Small intestine (tissue), 7 donors: Measurements from ENCODE around the gene ELL2. TPM values are rescaled to one million over a fixed set of nuclear protein-coding genes. Genes with fewer than 3 reads are reported as not detected.

ENCODE experiments used
- DNase-seq, 2 donors: peaks; one replicate each; pipeline versions ENCODE4 v3.0.0 to v3.0.0-alpha.2; 2013
- FAIRE-seq: peaks from 2 replicates; lab custom pipeline; 2012; peaks lifted over from hg19 to GRCh38; lab: Jason Lieb, UNC
- H3K27ac ChIP-seq, 3 donors: one replicate each; pipeline ENCODE4 v1.5.1; 2013; ENCODE audit warnings: low read length in 2 of 3, mild to moderate bottlenecking in 2 of 3, control low read depth in 1 of 3, inconsistent platforms in 1 of 3, low read depth in 1 of 3, moderate library complexity in 1 of 3
- H3K27me3 ChIP-seq, 3 donors: one replicate each; pipeline ENCODE4 v1.6.1; 2013; ENCODE audit warnings: low read length in 3 of 3, inconsistent platforms in 1 of 3; ENCODE audit not compliant: control insufficient read depth in 3 of 3, insufficient read depth in 3 of 3
- H3K36me3 ChIP-seq, 3 donors: one replicate each; pipeline ENCODE4 v1.6.1; 2013; ENCODE audit warnings: low read length in 3 of 3, inconsistent platforms in 1 of 3, low read depth in 1 of 3, mild to moderate bottlenecking in 1 of 3, moderate library complexity in 1 of 3; ENCODE audit not compliant: control insufficient read depth in 3 of 3, insufficient read depth in 2 of 3
- H3K4me1 ChIP-seq, 3 donors: one replicate each; pipeline ENCODE4 v1.6.1; 2013; ENCODE audit warnings: low read length in 2 of 3, inconsistent platforms in 1 of 3, low read depth in 1 of 3, mild to moderate bottlenecking in 1 of 3, moderate library complexity in 1 of 3; ENCODE audit not compliant: control insufficient read depth in 3 of 3, insufficient read depth in 2 of 3
- H3K4me3 ChIP-seq, 3 donors: one replicate each; pipeline ENCODE4 v1.5.1; 2013; ENCODE audit warnings: low read length in 3 of 3, control low read depth in 1 of 3, inconsistent platforms in 1 of 3, low read depth in 1 of 3, mild to moderate bottlenecking in 1 of 3, moderate library complexity in 1 of 3
- H3K9me3 ChIP-seq, 2 donors: one replicate each; pipeline ENCODE4 v1.6.1; 2013; ENCODE audit warnings: low read depth in 1 of 2, low read length in 1 of 2; ENCODE audit not compliant: control insufficient read depth in 2 of 2, insufficient read depth in 1 of 2
- WGBS, 3 donors: extraction: QIAGEN DNeasy Blood & Tissue Kit; methylation state at CpG; one replicate each; pipeline ENCODE4 v1.1.7; 2013; 5-methylcytosine and 5-hydroxymethylcytosine counted together
- polyA plus RNA-seq, 4 donors: library from polyadenylated mRNA; stranded (reverse) in 3 of 4; unstranded in 1 of 4; fragments of 200-250 nt in 3 of 4; fragments of 120-200 nt in 1 of 4; gene quantifications; one replicate each; pipeline versions ENCODE4 v1.2.1 to v1.2.3, GENCODE V29; 2013
- donor health status: healthy with polysubstance abuse.
- donor health status: control.
- donor health status: control.
- donor health status: Bipolar disorder and iron deficiency.
- donor health status: healthy.

Gene ELL2
- polyA plus RNA-seq, 4 donors: 9.7 to 35.7 (median 12.2) TPM

DNA sequence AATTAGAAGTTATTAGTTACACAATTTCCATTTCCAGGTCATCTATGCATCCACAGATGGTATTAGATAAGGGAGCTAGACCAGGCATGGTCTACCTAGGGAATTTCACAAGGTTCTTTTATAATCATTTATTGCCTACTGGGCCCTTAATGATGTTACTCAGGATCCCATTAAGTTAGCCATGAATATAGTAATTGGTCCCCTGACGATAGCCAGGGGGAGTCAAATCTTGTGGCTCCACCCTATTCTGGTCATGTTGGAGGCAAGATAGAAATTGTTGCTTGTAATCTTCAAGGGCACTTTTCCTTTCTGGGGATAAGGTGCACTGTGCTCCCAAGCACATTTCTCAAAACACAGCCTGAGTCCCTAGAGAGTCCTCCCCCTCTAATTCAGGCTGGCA, 14.1 kb upstream of the ELL2 start:
- no peak for DNase-seq
- H3K36me3 ChIP-seq: no peaks in the 10 kb centered on the region
- peaks cover 0 to 2% of the 10 kb centered on the region in 2 donors for H3K9me3 ChIP-seq
- no peak for FAIRE-seq
- no peak overlapping the region for H3K27ac ChIP-seq
- WGBS, 3 donors: 86 to 92% (median 90%) methylated on average over 1 of the region's 1 CpG
- H3K27me3 ChIP-seq: no peaks in the 10 kb centered on the region
- H3K4me1 ChIP-seq: no peaks in the 10 kb centered on the region
- no peak overlapping the region for H3K4me3 ChIP-seq

GRCh38 chr5:95973793-95974325, 12.2 kb upstream of the ELL2 start:
- Histone ChIP-seq H3K4me1 (peaks cover 0 to 5% (median 0%) of the 10 kb centered on the region in 3 donors), H3K36me3 (no peaks in the 10 kb centered on the region), H3K9me3 (peaks cover 0 to 5% of the 10 kb centered on the region in 2 donors), H3K27me3 (no peaks in the 10 kb centered on the region), H3K27ac (no peak overlapping the region), H3K4me3 (no peak overlapping the region)
- DNase-seq (no peak), FAIRE-seq (no peak)
- WGBS, 3 donors: 71 to 85% (median 72%) methylated on average over 3 of the region's 3 CpGs

GRCh38 chr5:95972196-95972595, 10.5 kb upstream of the ELL2 start:
- FAIRE-seq: no peak
- Histone ChIP-seq H3K4me3 (no peak overlapping the region), H3K27ac (no peak overlapping the region), H3K27me3 (no peaks in the 10 kb centered on the region), H3K36me3 (no peaks in the 10 kb centered on the region), H3K9me3 (peaks cover 0 to 5% of the 10 kb centered on the region in 2 donors), H3K4me1 (peaks cover 0 to 5% (median 0%) of the 10 kb centered on the region in 3 donors)
- DNase-seq: no peak

- Histone ChIP-seq H3K36me3 (no peaks in the 10 kb centered on the region), H3K9me3 (peaks cover 0 to 5% of the 10 kb centered on the region in 2 donors), H3K4me1 (peaks cover 0 to 14% (median 0%) of the 10 kb centered on the region in 3 donors), H3K27me3 (no peaks in the 10 kb centered on the region), H3K4me3 (no peak overlapping the region), H3K27ac (no peak overlapping the region)
- DNase-seq (peak in 1 of 2 donors; percentile 56), FAIRE-seq (no peak)
- WGBS, 3 donors: 24 to 67% (median 47%) methylated on average over 1 of the region's 1 CpG
Observed at GRCh38 chr5:95970359-95970704, 8.7 kb upstream of the ELL2 start.

- Histone ChIP-seq H3K4me1 (peaks cover 0 to 14% (median 0%) of the 10 kb centered on the region in 3 donors), H3K4me3 (no peak overlapping the region), H3K27me3 (no peaks in the 10 kb centered on the region), H3K27ac (no peak overlapping the region), H3K9me3 (peaks cover 0 to 5% of the 10 kb centered on the region in 2 donors), H3K36me3 (no peaks in the 10 kb centered on the region)
- FAIRE-seq: no peak
- WGBS, 3 donors: 95% methylated on average over 5 of the region's 5 CpGs
- no peak for DNase-seq
Observed at GRCh38 chr5:95969651-95970358, 8.2 kb upstream of the ELL2 start.

- H3K27ac ChIP-seq: no peak overlapping the region
- WGBS, 3 donors: 52 to 77% (median 70%) methylated on average over 5 of the region's 5 CpGs
- FAIRE-seq (no peak), DNase-seq (peak; percentile 35 to 67)
- H3K9me3 ChIP-seq: peaks cover 0 to 5% of the 10 kb centered on the region in 2 donors
- no peaks in the 10 kb centered on the region for H3K27me3 ChIP-seq
- no peak overlapping the region for H3K4me3 ChIP-seq
- H3K36me3 ChIP-seq: no peaks in the 10 kb centered on the region
- peaks cover 0 to 14% (median 0%) of the 10 kb centered on the region in 3 donors for H3K4me1 ChIP-seq
Observed at GRCh38 chr5:95969055-95969454, 7.4 kb upstream of the ELL2 start.

DNA sequence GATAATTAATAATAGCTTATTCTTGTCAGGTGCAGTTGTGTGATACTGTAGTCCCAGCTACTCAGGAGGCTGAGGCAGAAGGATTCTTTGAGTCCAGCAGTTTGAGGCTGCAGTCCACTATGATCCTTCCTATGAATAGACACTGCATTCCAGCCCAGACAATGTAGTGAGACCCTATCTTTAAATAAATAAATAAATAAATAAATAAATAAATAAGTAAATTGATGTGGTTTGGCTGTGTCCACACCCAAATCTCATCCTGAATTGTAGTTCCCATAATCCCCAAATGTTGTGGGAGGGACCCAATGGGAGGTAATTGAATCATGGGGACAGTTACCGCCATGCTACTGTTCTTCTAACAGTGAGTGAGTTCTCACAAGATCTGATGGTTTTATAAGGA, 5.6 kb upstream of the ELL2 start:
- H3K27me3 ChIP-seq: no peaks in the 10 kb centered on the region
- 97 to 100% (median 100%) methylated on average over 1 of the region's 1 CpG for WGBS, 3 donors
- H3K9me3 ChIP-seq: peaks cover 0 to 5% of the 10 kb centered on the region in 2 donors
- peaks cover 0 to 14% (median 3%) of the 10 kb centered on the region in 3 donors for H3K4me1 ChIP-seq
- H3K27ac ChIP-seq: peak overlapping the region in 1 of 3 donors; percentile 13
- no peaks in the 10 kb centered on the region for H3K36me3 ChIP-seq
- no peak overlapping the region for H3K4me3 ChIP-seq
- DNase-seq (no peak), FAIRE-seq (no peak)

DNA sequence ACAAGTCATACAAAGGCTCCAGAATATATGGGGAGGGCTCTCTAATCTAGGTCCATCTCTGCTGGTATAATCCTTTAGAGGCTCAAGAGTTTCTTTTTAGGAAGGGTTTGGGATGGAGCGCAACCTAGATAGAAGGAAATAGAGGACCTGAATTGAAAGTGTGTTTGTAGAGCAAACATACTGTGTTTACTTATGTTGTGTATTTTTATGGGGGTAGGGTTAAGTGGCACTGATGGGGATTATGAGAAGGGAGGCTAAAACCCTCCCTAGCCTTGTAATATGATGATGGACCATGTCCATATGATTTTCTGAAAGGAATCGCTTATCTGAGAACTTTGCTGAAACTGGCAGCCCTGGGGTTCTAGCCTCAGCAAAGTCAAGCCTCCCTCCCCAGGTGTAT, 4.4 kb upstream of the ELL2 start:
- H3K36me3 ChIP-seq: no peaks in the 10 kb centered on the region
- peaks cover 0 to 3% of the 10 kb centered on the region in 2 donors for H3K9me3 ChIP-seq
- no peak for FAIRE-seq
- DNase-seq: no peak
- no peak overlapping the region for H3K4me3 ChIP-seq
- no peaks in the 10 kb centered on the region for H3K27me3 ChIP-seq
- 87 to 93% (median 88%) methylated on average over 2 of the region's 2 CpGs for WGBS, 3 donors
- H3K27ac ChIP-seq: no peak overlapping the region
- peaks cover 0 to 14% (median 3%) of the 10 kb centered on the region in 3 donors for H3K4me1 ChIP-seq
